Measurements from ENCODE around the gene CHRM1.

The CHRM1 gene

DNA sequence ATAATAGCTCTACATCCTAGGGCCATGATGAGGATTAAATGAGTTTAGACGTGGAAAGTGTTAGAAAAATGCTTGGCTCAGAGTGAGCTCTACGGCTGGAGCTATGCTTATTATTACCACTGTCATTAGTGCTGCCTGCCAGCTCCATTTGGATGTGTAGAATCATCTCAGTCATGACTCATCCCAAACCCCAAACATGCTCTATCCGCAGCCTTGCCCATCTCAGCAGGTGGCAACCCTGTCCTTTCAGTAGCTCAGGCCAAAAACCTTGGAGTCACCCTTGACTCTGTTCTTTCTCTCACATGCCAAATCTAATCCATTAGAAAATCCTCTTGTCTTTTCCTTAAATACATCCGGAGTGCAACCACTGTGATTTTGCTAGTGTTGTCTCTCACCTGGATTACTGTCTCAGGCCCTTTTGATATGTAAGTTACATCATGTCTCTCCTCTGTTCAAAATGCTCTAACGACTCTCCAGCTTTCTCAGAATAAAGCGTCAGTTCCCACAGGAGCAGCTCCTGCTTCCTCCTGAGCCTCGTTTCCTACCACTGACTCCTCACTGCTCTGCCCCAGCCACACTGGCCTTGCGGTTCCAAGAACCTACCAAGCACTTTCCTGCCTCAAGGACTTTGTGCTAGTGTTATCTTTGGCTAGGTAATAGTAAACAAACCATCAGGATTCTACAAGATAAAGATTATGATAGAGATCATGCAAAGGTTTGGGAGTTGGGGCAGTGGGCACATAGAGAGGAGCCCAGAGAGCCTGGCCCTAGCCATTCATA is 10.5 kb upstream of the CHRM1 start:
- Mint-ChIP-seq H3K27ac (no peak overlapping the region), H3K4me3 (no peak overlapping the region), H3K9me3 (ENCODE audit: low read depth) (no peaks in the 10 kb centered on the region), H3K27me3 (peaks cover 23% of the 10 kb centered on the region), H3K36me3 (no peaks in the 10 kb centered on the region), H3K4me1 (ENCODE audit: low read depth) (peaks cover 6% of the 10 kb centered on the region)

DNA sequence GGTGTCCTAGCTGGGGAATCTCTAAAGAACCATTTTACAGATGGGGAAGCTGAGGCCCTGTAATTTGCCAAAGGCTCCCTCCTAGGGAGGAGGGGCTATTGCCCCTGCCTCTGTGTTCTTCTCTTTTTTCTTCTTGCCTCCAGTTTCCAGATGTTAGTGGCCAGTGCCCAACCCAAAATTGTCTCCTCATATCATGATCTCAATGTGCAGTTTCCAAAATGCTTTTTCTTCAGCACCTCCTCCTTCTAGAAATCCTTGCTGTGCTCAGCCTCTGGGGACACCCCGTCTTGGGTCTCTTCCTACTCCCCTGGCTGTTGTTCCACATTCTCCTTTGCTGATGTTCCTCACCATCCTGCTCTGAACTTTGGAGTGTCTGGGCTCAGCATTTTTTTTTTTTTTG is 9.5 kb upstream of the CHRM1 start:
- H3K4me3 Mint-ChIP-seq = no peak overlapping the region
- peaks cover 25% of the 10 kb centered on the region for H3K27me3 Mint-ChIP-seq
- no peaks in the 10 kb centered on the region for H3K36me3 Mint-ChIP-seq
- peaks cover 13% of the 10 kb centered on the region for H3K4me1 Mint-ChIP-seq (ENCODE audit: low read depth)
- no peak overlapping the region for H3K27ac Mint-ChIP-seq
- H3K9me3 Mint-ChIP-seq (ENCODE audit: low read depth) = no peaks in the 10 kb centered on the region

DNA sequence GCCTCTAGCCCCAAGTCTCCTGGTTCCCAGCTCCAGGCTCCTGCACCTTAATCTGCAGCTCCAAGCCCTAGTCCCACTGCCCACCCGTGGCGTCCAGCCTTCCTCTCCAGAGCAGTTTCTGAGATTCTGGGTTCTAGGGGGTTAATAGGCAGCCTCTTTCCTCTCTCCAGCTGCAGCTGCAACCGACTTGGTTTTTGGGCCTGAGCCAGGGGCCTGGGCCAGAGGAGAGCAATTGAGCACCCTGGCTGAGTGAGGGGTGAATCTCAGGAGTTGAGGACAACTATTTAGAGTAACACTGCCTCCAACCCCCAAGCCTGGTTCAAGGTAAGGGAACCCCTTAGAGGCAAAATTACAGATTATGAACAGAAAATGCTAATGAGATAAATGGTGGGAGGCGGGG is 9.0 kb upstream of the CHRM1 start:
- H3K4me3 Mint-ChIP-seq = no peak overlapping the region
- peaks cover 18% of the 10 kb centered on the region for H3K4me1 Mint-ChIP-seq (ENCODE audit: low read depth)
- H3K27ac Mint-ChIP-seq = no peak overlapping the region
- H3K36me3 Mint-ChIP-seq = no peaks in the 10 kb centered on the region
- no peaks in the 10 kb centered on the region for H3K9me3 Mint-ChIP-seq (ENCODE audit: low read depth)
- peaks cover 30% of the 10 kb centered on the region for H3K27me3 Mint-ChIP-seq

DNA sequence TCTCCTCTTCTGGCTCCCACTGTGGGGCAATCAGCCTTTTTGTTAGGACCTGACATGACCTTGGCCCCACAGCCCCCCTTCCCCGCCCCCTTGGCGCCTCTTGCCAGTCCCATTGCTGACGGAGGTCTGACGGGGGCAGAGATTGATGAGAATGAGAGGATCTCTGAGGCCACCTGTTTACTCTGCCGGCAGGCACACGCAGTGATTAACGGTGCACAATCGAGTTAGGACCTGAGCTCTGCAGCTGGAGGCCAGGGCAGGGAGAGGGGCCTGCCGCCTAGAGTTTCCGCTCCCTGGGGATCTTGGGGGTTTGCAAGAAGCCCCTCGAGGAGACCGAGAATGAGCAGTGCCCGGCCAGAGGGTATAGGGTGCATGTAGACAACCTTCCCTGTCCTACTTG is 6.8 kb upstream of the CHRM1 start:
- H3K27ac Mint-ChIP-seq = no peak overlapping the region
- H3K4me3 Mint-ChIP-seq = no peak overlapping the region
- no peaks in the 10 kb centered on the region for H3K9me3 Mint-ChIP-seq (ENCODE audit: low read depth)
- H3K27me3 Mint-ChIP-seq = peaks cover 33% of the 10 kb centered on the region
- no peaks in the 10 kb centered on the region for H3K36me3 Mint-ChIP-seq
- peaks cover 27% of the 10 kb centered on the region for H3K4me1 Mint-ChIP-seq (ENCODE audit: low read depth)

DNA sequence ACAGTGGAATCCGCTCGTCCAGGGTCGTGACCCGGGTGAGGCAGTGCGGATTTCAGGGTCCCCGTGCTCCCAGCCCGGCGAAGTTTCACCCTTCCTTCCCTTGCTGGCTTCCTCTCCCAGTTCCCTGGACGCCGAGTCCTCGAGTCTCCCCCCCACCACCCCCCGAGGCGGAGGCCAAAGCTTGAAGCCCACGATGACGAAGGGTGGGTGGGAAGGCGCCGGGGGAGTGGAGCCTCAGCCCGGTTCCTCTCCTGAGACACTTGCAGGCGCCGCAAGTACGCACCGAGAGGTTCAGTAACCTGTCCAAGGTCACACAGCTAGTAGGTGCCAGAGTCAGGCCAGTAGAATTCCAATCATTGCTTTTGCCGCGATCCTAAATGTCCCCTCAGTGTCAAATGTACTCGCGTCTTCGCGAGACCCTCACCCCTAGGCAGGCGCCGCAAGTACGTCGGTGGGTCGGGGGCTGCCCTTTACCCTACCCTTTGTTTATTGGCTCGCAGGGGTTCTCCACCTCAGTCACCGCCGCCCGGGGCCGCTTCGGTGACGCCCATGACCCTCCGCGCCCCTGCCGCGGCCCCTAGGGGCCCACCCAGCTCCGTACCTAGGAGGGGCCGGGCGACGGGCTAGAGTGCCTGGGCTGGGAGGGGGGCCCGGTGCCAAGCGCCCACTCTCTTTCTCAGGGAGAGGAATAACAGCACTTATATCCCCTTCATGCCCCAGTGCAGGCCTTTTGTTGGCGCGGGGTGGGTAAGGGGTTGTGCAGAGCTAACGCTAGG is 5.7 kb upstream of the CHRM1 start:
- Mint-ChIP-seq H3K4me1 (ENCODE audit: low read depth) (peaks cover 30% of the 10 kb centered on the region), H3K9me3 (ENCODE audit: low read depth) (no peaks in the 10 kb centered on the region), H3K4me3 (no peak overlapping the region), H3K27me3 (peaks cover 36% of the 10 kb centered on the region), H3K27ac (no peak overlapping the region), H3K36me3 (no peaks in the 10 kb centered on the region)

DNA sequence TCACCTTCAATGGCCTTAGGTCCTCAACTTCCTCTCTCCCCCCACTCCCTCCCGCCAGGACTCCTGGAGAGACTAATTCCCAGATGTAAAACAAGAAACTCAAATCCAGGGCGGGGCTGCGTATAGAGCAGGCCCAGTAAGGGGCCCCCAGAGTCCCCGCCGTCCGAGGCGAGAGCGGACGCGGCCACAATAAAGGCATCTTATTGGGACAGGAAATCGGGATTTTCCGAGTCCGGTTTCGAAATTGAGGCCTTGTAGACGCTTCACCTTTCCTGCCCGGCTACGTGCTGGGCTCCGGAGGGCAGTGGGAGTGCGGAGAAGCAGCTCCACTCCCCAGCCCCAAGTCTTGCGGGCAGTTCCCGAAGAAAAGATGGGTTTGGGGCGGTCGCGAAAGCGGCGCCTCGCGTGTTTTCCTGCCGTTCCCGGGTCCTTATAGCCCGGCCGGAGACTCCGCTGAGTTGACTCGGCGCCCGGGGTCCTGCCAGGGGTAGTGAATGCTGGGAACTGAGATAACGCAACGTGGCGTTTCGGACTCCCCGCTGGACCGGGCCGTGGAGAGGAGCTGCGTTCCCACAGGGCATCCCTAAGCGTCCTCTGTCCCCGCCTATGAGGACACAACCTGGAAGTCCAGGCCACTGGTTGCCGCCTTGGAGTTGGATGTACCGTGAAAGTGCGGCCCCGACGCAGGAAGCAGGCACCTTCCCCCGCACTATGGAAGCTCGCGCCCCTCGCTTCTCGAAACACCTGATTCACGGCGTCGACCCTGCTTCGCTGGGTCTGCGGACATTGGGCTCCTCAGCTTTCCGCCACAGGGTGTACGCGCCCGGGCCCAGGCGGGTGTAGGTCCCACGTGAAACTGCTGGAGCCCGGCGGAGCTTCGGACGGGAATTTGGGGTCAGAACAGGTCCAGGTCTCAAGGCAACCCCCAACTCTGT is 4.8 kb upstream of the CHRM1 start:
- peak overlapping the region; percentile 73 for H3K4me3 Mint-ChIP-seq
- peaks cover 36% of the 10 kb centered on the region for H3K27me3 Mint-ChIP-seq
- H3K4me1 Mint-ChIP-seq (ENCODE audit: low read depth) = peaks cover 30% of the 10 kb centered on the region
- no peaks in the 10 kb centered on the region for H3K9me3 Mint-ChIP-seq (ENCODE audit: low read depth)
- no peaks in the 10 kb centered on the region for H3K36me3 Mint-ChIP-seq
- H3K27ac Mint-ChIP-seq = peak overlapping the region; percentile 28

DNA sequence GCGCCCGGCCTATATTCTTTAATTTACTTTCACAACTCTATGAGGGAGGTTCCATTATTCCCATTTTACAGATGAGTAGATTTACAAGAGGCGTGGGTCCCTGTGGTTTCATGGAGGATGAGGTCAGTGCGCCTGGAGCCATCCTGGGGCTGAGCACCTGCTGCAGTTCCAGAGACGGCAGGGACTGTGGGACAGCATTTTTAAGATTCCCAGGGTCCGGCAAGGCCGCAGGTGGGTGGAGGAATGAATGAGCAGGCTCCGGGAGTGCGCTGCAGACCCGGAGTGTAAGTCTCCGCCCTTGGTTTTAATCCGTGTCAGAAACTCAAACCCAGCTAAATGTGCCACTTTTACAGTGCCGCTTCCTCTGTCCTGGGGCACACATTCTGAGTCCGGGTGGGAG is 4.1 kb upstream of the CHRM1 start:
- Mint-ChIP-seq H3K4me3 (peak overlapping the region; percentile 73), H3K4me1 (ENCODE audit: low read depth) (peaks cover 30% of the 10 kb centered on the region), H3K9me3 (ENCODE audit: low read depth) (no peaks in the 10 kb centered on the region), H3K36me3 (no peaks in the 10 kb centered on the region), H3K27ac (no peak overlapping the region), H3K27me3 (peaks cover 34% of the 10 kb centered on the region)

DNA sequence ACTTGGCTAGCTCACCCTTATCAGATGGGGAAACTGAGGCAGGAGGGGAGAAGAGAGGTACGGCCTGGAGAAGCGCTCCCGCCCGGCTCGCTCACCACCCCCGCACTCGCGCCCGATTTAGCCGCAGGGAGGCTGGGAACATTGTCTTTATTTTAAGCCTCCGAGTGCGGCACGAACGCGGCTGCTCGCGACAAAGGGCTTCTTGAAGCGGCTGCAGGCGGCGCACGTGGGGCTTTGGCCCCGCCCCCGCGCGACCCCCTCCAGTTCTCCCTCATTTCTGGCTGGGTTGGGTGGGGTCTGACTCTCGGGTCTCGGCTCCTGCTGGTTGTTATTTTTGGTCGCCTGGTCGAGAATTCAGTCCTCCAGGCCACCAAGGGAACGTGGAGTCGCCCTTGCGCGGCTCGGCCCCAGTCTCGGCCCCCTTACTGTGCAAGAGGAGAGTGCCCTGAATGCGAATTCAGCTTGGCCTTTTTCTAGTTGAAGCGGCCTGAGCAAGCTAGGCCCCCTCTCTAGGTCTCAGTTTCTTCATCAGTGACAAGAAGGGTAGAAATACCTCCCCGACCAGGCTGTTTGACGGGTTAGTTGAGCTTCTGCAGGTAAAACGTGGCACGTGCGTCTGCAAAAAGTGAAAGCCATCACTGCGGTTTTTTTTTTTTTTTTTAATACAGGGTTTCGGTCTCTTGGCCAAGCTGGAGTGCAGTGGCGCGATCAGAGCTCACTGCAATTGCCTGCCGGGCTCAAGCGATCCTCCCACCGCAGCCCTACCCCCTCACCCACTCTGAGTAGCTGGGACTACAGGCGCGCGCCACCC is 2.6 kb upstream of the CHRM1 start:
- H3K4me1 Mint-ChIP-seq (ENCODE audit: low read depth) = peaks cover 30% of the 10 kb centered on the region

DNA sequence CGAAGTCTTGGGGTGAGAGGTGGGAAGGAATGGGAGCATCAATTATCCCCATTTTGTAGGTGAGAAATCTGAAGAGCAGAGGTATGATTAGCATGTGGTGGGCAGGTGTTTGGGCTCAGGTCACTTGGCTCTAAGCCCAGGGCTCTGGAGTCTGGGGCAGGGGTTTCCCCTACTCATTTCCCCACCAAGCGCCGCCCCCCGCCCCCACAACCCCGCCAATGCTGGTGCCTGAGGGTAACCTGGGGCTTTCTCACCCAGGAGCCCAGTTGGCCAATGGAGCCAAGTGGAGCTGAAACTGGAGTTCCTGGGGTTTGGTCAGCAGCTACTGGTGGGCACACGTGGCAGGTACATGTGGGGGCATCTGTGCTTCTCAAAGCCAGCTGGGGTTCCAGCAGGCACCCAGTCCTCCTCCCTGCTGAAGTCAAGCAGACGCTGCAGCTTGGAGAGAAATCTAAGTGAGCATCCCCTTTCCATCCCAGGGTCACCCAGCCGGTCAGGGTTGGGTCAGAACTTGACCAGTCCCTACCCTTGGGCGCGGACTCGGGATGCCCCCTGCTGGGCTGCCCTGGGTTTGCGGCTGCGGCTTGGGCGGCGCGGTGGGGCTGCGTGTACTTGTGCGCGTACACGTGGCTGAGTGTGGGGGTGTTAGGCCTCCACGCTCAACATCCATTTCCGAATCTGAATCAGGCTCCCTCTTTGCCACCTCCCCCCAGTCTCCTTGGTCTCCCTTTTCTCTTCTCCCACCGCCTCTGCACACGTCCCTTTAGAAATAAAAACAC is 1.7 kb upstream of the CHRM1 start:
- Mint-ChIP-seq H3K9me3 (ENCODE audit: low read depth) (no peaks in the 10 kb centered on the region), H3K4me1 (ENCODE audit: low read depth) (peaks cover 30% of the 10 kb centered on the region), H3K4me3 (peak overlapping the region; percentile 76), H3K36me3 (no peaks in the 10 kb centered on the region), H3K27me3 (peaks cover 20% of the 10 kb centered on the region), H3K27ac (no peak overlapping the region)

More for the DNA sequence above, 2.6 kb upstream of the CHRM1 start:
- Mint-ChIP-seq H3K27me3 (peaks cover 30% of the 10 kb centered on the region), H3K36me3 (no peaks in the 10 kb centered on the region), H3K4me3 (peak overlapping the region; percentile 75), H3K27ac (peak overlapping the region; percentile 28), H3K9me3 (ENCODE audit: low read depth) (no peaks in the 10 kb centered on the region)

DNA sequence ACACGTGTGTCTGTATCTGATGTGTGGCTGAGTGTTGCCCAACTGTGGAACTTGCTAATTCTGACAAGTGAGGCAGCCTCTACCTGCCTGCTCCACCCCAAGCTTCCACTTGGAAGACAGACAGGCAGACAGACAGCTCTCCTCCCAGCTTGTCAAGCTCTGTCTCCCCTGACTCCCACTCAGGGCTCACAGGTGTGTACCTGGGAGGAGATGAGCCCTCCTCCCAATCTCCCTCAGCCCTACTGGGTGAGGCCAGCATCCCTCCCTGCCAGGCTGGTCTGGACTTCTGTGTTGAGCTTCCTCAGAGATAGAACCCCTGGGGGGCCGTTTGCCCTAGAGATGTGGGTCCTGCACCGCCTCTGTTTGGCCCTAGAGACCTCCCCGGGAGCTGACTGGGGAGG is 1.0 kb upstream of the CHRM1 start:
- Mint-ChIP-seq H3K4me3 (peak overlapping the region; percentile 76), H3K27ac (no peak overlapping the region)

DNA sequence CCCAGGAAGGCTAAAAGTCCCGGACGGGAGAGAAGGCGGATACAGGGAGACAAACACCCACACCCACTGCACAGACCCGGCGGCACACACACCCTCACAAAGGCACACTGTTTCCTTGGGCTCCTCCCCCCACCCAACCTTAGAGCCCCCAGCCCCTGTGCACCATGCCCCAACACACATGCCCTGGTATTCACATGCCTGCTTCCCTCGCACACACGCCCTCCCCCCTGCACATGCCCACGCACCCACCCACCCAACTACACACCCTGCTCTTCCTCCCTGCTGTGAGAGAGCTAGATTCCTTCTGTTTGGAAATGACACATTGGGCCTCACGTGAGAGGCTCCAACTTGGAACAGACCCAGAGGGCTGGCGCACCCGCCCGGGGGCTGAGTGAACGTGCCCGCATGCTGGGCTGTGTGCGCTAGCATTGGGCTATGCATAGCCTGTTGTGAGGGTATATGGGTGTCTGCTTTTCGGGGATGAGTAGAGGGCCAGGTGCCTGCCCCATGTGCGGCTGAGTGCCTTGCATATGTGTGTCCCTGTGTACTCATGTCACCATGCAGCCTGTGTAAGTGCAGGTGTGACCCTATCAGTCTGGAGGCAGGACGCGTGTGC is 518 bp upstream of the CHRM1 start:
- peaks cover 13% of the 10 kb centered on the region for H3K27me3 Mint-ChIP-seq
- H3K27ac Mint-ChIP-seq = no peak overlapping the region
- H3K36me3 Mint-ChIP-seq = no peaks in the 10 kb centered on the region
- no peaks in the 10 kb centered on the region for H3K9me3 Mint-ChIP-seq (ENCODE audit: low read depth)
- H3K4me1 Mint-ChIP-seq (ENCODE audit: low read depth) = peaks cover 24% of the 10 kb centered on the region
- no peak overlapping the region for H3K4me3 Mint-ChIP-seq

More for the DNA sequence above, 1.0 kb upstream of the CHRM1 start:
- H3K4me1 Mint-ChIP-seq (ENCODE audit: low read depth) = peaks cover 26% of the 10 kb centered on the region
- no peaks in the 10 kb centered on the region for H3K9me3 Mint-ChIP-seq (ENCODE audit: low read depth)
- H3K27me3 Mint-ChIP-seq = peaks cover 15% of the 10 kb centered on the region
- H3K36me3 Mint-ChIP-seq = no peaks in the 10 kb centered on the region

DNA sequence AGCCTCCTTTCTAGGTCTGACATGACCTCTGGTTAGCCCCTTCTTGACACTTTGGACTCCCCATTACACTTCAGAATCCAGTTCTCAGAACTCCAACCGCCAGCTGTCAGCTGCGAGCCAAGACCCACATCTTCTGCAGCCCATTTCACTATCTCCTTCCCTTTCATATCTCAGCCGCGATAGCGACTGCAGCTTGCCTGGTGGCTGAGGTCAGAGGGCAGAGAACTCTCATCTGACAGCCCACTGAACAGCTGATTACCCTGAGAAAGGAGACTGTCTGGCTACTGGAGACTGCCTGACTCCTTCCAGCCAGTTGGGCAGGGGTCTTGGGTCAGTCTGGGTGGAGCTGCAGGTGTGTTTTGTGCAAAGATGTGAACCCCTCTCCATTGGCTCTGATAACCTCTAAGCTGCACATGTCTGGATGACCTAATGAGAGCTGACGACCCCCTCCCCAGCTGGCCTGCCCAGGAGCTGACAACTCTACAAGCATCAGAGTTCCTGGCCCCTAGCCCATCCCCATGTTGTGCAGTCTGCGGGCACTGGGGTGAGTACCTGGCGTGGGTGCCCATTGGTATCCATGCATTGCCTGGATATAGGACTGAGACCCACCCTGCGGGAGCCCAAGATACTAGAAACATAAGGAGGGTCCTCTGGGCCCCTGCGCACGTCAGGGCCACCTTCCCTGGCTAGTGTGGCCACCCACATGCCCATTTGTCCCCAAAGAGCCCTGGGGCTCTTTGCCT is 1.1 kb downstream of the CHRM1 start:
- peaks cover 6% of the 10 kb centered on the region for H3K27me3 Mint-ChIP-seq
- no peaks in the 10 kb centered on the region for H3K9me3 Mint-ChIP-seq (ENCODE audit: low read depth)
- no peak overlapping the region for H3K4me3 Mint-ChIP-seq
- H3K27ac Mint-ChIP-seq = no peak overlapping the region
- peaks cover 12% of the 10 kb centered on the region for H3K4me1 Mint-ChIP-seq (ENCODE audit: low read depth)
- no peaks in the 10 kb centered on the region for H3K36me3 Mint-ChIP-seq

DNA sequence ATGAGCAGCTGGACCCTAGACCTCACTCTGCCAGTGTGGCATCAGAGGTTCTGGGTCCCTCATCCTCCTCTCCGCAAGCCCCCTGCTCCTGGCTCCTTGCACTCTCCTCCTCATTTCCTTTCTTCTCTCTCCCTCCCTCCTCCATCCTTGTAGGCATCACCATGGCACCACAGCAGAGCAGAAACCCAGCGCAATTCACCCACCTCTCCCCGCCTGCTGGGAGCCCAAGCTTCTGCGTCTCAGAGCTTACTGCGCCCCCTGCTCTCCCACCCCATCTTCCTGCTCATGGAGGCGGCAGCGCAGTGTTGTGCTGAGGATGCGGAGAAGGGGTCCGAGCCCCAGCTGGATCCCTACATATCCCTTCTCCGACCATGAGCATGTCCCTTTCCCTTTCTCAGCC is 1.7 kb downstream of the CHRM1 start:
- peaks cover 6% of the 10 kb centered on the region for H3K27me3 Mint-ChIP-seq

More for the DNA sequence above, 1.7 kb downstream of the CHRM1 start:
- no peaks in the 10 kb centered on the region for H3K9me3 Mint-ChIP-seq (ENCODE audit: low read depth)
- H3K4me3 Mint-ChIP-seq = no peak overlapping the region
- no peaks in the 10 kb centered on the region for H3K36me3 Mint-ChIP-seq
- peaks cover 12% of the 10 kb centered on the region for H3K4me1 Mint-ChIP-seq (ENCODE audit: low read depth)
- no peak overlapping the region for H3K27ac Mint-ChIP-seq
